ENCODE measurements around the gene H19. TPM values are rescaled to one million over a fixed set of nuclear protein-coding genes. Genes with fewer than 3 reads are reported as not detected.

H19 gene
- total RNA-seq, 2 experiments from 2014 or later, result not detected

DNA sequence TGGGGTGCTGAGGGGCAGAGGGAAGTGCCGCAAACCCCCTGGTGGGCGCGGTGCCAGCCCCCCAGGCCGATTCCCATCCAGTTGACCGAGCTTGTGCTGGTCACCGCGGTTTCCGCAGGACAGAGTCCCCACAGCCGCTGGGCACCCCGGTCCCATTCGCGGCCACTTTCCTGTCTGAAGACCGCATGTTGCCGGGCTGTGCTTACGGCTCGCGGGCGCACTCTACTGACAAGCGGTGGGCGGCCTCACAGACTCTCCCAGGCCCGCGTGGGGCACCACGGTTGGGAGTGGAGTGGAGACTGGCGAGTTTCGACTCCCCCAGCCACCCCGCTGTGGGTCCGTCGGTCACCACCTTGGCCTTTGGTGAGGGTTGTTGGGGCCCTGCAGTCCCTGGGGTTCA is 648 bp upstream of the H19 start:
- Mint-ChIP-seq H3K36me3 (no peaks in the 10 kb centered on the region), H3K9me3 (no peaks in the 10 kb centered on the region), H3K27ac (no peak overlapping the region), H3K27me3 (no peaks in the 10 kb centered on the region), H3K4me3 (no peak overlapping the region), H3K4me1 (no peaks in the 10 kb centered on the region)
- no peak for DNase-seq
- POLR2A ChIA-PET, result no interaction called here
- no peak for ATAC-seq (ENCODE audit: low read depth)

DNA sequence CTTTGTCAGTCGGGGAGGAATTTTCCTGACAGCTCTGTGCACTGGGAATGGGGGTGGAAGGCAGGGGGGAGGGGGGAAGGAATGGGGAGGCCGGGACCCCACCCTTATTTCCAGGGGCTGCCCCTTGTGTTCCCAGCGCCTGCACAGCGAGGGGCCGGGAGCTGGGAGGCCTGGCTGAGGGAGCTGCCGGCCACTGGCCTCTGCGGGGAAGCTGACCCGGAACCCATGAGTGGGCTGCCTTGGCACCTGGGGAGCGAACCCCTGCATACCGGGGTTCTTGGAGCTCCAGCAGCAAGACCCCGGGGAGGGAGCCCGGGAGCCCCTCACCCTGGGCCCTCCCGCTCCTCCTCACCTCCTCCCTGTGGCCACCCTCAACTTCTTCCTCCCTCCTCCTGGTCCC is 3.5 kb downstream of the H19 start:
- H3K27me3 Mint-ChIP-seq, result no peaks in the 10 kb centered on the region
- ATAC-seq (ENCODE audit: low read depth) (no peak), DNase-seq (no peak)
- POLR2A ChIA-PET, result no interaction called here
- no peaks in the 10 kb centered on the region for H3K4me1 Mint-ChIP-seq
- no peaks in the 10 kb centered on the region for H3K36me3 Mint-ChIP-seq
- H3K9me3 Mint-ChIP-seq, result no peaks in the 10 kb centered on the region
- H3K4me3 Mint-ChIP-seq, result no peak overlapping the region
- no peak overlapping the region for H3K27ac Mint-ChIP-seq

DNA sequence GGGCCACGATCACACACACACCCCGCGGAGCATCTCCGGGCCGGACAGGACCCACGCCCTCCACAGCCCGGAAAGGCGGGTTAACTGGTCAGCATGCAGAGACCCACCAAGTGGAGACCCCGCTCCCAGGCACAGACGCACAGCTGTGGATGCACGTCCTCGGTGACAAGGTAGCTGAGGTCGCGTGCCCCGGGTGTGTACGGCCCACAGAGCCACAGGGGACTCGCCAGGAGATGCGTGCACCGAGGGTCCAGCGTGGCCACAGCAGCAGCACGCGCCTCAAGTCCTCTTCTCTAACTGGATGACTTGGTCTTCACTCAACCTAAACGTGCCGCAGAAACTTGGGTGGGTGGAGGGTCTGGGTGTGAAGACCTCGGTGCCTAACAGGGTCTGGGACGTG is 5.5 kb downstream of the H19 start:
- DNase-seq (no peak), ATAC-seq (ENCODE audit: low read depth) (no peak)
- no peak overlapping the region for H3K4me3 Mint-ChIP-seq
- H3K9me3 Mint-ChIP-seq, result no peaks in the 10 kb centered on the region
- no peaks in the 10 kb centered on the region for H3K4me1 Mint-ChIP-seq
- no peak overlapping the region for H3K27ac Mint-ChIP-seq
- no peaks in the 10 kb centered on the region for H3K27me3 Mint-ChIP-seq
- POLR2A ChIA-PET, result no interaction called here
- no peaks in the 10 kb centered on the region for H3K36me3 Mint-ChIP-seq

DNA sequence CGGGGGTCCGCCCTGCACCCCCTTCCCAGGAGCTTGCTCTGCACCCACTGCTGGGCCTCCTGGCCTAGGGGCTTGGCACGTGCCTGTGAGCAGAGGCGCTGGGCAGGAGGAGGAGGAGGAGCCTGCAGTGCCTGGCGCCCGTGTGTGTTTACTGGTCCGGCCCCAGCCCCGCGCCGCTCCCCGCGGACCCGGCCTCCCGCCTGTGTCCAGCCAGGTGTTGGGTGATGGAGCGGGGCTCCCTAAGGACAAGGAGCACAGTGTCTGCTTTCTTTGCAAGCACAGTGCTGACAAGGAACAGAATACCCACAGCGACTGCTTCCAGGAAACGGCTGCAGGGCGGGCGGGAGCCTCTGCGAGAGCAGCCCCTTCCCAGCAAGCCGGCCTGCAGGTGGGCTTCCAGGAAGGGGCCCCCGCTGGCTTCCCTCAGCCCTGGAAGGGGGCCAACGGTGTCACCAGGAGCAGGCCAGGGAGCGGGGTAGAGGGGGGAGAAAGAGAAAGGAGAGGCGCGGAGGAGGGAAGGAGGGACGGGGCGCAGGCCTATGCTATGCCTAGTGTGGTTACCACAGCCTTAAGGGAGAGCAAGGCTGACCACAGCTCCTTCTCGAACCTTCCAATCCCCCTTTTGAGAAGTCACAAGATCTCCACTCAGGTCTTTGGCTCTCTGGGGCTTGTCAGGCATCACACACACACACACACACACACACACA is 6.6 kb downstream of the H19 start:
- peak; percentile 51 for ATAC-seq (ENCODE audit: low read depth)
- Mint-ChIP-seq H3K9me3 (no peaks in the 10 kb centered on the region), H3K36me3 (no peaks in the 10 kb centered on the region), H3K4me1 (no peaks in the 10 kb centered on the region), H3K4me3 (no peak overlapping the region), H3K27ac (no peak overlapping the region), H3K27me3 (no peaks in the 10 kb centered on the region)
- no peak for DNase-seq
- POLR2A ChIA-PET, result no interaction called here

DNA sequence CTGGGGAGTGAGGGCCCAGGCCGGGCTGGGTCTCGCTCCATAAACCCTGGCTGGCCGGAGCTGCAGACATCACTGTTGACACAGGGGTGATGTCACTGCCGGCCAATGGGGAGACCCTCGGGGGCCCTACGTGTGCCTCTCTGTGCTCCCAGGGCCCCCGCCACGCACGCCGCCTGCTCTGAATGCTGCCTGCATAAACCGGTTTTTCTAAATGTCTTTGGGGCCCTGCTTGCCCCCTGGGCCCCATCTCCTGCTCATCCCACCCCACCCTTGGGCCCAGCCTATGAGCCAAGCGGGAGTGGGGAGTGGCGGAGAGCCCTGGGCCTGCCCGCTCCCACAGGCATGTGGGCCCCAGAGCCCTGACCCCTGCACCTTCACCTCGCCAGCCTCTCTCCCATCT is 7.7 kb downstream of the H19 start:
- POLR2A ChIA-PET, result no interaction called here
- no peaks in the 10 kb centered on the region for H3K9me3 Mint-ChIP-seq
- H3K36me3 Mint-ChIP-seq, result no peaks in the 10 kb centered on the region
- no peak overlapping the region for H3K27ac Mint-ChIP-seq
- no peaks in the 10 kb centered on the region for H3K27me3 Mint-ChIP-seq
- ATAC-seq (ENCODE audit: low read depth) (no peak), DNase-seq (no peak)
- H3K4me3 Mint-ChIP-seq, result no peak overlapping the region
- no peaks in the 10 kb centered on the region for H3K4me1 Mint-ChIP-seq

DNA sequence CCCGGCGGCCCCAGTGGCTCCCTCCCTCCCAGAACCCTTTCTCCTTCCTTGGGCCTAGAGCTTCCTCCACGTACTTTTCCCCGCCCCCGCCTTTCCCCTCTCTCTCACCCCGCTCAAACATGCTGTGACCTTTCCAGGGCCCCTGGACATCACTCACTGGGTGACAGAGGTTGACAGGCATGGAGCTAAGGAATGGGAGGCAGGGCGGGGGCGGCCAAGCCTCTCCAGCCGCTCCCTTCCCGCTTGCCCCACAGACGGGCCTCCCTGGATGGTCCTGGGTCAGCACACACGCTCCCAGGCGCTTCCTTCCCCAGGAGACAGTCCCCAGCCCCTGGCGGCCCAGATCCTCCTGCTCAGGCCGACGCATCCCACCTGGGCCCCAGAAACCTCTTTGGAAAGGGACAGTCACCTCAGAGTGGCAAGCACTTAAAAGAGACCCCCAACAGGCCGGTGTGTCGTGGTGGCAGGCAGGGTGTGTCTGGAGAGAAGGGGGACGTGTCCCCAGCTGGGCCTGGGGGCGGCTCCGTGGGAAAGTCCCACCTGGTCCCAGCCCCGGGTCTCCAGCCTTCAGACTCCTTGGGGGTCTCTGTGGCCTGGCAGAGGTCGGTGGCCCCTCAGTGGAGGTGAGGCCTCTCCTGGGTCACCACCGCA is 8.8 kb downstream of the H19 start:
- ATAC-seq (ENCODE audit: low read depth) (no peak), DNase-seq (peak; percentile 4)
- no peak overlapping the region for H3K4me3 Mint-ChIP-seq
- POLR2A ChIA-PET, result interaction anchor here (0.6 kb wide), 1 partner anchor 97 kb away, joined by 7 read pairs; no protein-coding TSS in a partner anchor
- H3K36me3 Mint-ChIP-seq, result no peaks in the 10 kb centered on the region
- no peaks in the 10 kb centered on the region for H3K9me3 Mint-ChIP-seq
- no peaks in the 10 kb centered on the region for H3K4me1 Mint-ChIP-seq
- H3K27me3 Mint-ChIP-seq, result no peaks in the 10 kb centered on the region
- H3K27ac Mint-ChIP-seq, result no peak overlapping the region

DNA sequence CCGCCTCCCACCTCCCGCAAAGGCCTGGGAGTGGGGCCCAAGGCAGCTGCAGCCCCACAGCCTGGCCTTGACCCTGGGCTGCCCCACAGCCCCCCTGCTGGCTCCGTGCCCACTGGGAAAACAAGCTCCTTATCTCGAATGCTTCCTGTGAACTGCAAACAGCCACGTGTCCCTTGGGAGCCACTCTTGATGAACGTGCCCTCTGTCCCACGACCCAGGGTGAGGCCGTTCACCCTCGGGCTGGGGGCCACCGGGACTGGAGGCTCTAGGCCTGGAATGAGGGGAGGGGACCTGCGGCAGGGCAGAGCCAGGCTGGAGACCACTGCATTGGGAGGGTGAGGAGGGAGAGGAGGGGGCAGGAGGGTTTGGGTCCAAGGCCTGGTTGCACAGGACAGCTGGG is 9.5 kb downstream of the H19 start:
- Mint-ChIP-seq H3K27me3 (no peaks in the 10 kb centered on the region), H3K9me3 (no peaks in the 10 kb centered on the region), H3K4me3 (no peak overlapping the region), H3K27ac (no peak overlapping the region), H3K4me1 (no peaks in the 10 kb centered on the region), H3K36me3 (no peaks in the 10 kb centered on the region)
- POLR2A ChIA-PET, result interaction anchor here (0.6 kb wide), 1 partner anchor 96 kb away, joined by 7 read pairs; no protein-coding TSS in a partner anchor
- DNase-seq, result no peak
- no peak for ATAC-seq (ENCODE audit: low read depth)

DNA sequence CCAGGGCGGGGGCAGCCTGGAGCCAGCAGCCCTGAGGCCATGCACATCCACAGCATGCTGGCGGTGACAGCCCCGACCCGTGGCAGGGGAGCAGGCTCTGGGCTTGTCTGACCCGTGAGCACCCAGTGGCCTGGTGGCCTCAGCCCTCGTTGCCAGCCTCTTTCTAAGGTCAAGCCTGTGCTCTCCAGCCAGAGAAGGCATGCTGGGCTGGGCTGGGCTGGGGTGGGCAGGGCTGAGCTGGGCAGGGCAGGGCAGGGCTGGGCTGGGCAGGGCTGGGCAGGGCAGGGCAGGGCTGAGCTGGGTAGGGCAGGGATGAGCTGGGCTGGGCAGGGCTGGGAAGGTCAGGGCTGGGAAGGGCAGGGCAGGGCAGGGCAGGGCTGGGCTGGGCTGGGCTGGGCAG is 10.6 kb downstream of the H19 start:
- no peak overlapping the region for H3K27ac Mint-ChIP-seq
- no peak overlapping the region for H3K4me3 Mint-ChIP-seq
- ATAC-seq (ENCODE audit: low read depth), result no peak
- no peaks in the 10 kb centered on the region for H3K36me3 Mint-ChIP-seq
- no peak for DNase-seq
- no peaks in the 10 kb centered on the region for H3K9me3 Mint-ChIP-seq
- POLR2A ChIA-PET, result no interaction called here
- H3K4me1 Mint-ChIP-seq, result no peaks in the 10 kb centered on the region
- H3K27me3 Mint-ChIP-seq, result no peaks in the 10 kb centered on the region

DNA sequence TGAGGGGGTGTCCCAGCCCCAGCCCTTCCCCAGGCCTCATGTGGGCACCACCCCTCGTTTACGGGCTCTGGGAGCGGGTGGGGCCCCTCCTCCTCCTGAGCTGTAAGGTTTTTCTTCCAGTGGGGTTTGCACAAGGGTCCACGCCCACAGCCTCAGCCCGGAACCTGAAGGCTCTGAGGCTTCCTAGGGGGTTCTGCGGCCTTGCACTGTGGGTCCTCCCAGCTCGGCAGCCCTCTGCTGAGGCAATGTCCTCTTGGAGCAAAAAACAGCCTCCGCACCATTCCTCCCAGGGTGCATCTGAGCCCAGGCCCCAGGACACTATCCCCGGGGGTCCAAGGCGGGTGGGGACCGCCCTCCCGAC is 14.1 kb downstream of the H19 start:
- no peak for ATAC-seq (ENCODE audit: low read depth)

DNA sequence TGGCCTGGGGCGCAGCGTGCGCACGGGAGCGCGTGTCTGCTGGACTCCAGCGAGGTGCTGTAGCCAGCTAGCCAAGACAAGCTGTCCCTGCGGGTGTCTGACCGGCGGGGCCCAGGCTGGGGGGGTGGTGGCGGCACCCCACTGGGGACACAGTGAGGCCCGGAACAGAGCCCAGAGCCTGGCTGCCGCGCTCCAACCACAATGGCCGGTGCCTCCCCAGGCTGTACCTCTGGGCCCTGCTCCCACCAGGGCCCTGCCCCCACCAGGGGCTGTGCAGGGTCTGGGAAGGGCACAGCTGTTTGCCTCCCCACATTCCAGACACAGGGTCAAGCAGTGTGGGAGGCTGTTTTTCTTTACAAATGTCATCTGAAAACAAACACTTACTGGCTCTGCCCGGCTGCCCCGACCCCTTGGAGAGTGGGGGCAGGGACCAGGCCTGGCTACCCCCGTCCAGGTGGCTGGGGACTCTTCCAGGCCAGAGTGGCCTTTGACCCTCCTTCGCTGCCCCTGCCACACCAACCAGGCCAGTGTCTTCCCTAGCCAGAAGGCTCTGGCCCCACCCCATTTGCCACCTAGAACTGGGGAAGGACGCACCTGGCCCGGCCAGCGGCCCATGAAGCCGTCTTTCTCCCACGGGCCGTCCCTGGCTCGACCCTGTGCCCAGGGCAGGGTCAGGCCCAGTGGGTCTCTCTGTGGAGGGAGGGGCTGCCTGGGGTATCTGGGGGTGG is 14.6 kb downstream of the H19 start:
- POLR2A ChIA-PET, result interaction anchor here (0.5 kb wide), 1 partner anchor 942 kb away, joined by 3 read pairs; no protein-coding TSS in a partner anchor
- H3K9me3 Mint-ChIP-seq, result no peaks in the 10 kb centered on the region
- ATAC-seq (ENCODE audit: low read depth) (no peak), DNase-seq (no peak)
- H3K4me1 Mint-ChIP-seq, result no peaks in the 10 kb centered on the region
- no peak overlapping the region for H3K27ac Mint-ChIP-seq
- H3K36me3 Mint-ChIP-seq, result no peaks in the 10 kb centered on the region
- no peaks in the 10 kb centered on the region for H3K27me3 Mint-ChIP-seq
- H3K4me3 Mint-ChIP-seq, result no peak overlapping the region

More for the DNA sequence above, 14.1 kb downstream of the H19 start:
- no peak overlapping the region for H3K27ac Mint-ChIP-seq
- H3K4me3 Mint-ChIP-seq, result no peak overlapping the region
- no peaks in the 10 kb centered on the region for H3K27me3 Mint-ChIP-seq
- no peaks in the 10 kb centered on the region for H3K36me3 Mint-ChIP-seq
- H3K9me3 Mint-ChIP-seq, result no peaks in the 10 kb centered on the region
- peak; percentile 4 for DNase-seq
- H3K4me1 Mint-ChIP-seq, result no peaks in the 10 kb centered on the region
- POLR2A ChIA-PET, result interaction anchor here (0.5 kb wide), 1 partner anchor 942 kb away, joined by 3 read pairs; no protein-coding TSS in a partner anchor

DNA sequence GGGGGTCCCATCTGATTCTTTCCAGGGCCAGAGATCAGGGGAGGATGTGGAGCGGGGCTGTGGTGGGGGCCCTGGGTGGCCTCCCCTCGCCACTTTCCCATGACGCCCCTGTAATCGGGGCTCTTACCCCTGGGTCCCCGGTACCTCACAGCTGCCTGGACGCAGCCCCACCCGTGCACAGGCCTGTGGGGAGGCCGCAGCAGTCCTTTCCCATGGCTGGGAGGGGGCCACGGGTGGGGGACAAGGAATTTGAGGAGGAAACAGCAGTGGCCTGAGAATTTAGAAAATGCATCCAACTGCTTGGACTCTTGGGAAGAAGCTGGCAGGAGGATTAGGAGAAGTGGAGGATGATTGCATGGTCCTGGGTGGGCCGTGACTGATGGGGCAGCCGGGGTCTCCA is 18.0 kb downstream of the H19 start:
- Mint-ChIP-seq H3K27ac (no peak overlapping the region), H3K4me1 (no peaks in the 10 kb centered on the region), H3K36me3 (no peaks in the 10 kb centered on the region), H3K27me3 (no peaks in the 10 kb centered on the region), H3K4me3 (no peak overlapping the region), H3K9me3 (no peaks in the 10 kb centered on the region)
- POLR2A ChIA-PET, result no interaction called here
- DNase-seq, result no peak
- no peak for ATAC-seq (ENCODE audit: low read depth)

DNA sequence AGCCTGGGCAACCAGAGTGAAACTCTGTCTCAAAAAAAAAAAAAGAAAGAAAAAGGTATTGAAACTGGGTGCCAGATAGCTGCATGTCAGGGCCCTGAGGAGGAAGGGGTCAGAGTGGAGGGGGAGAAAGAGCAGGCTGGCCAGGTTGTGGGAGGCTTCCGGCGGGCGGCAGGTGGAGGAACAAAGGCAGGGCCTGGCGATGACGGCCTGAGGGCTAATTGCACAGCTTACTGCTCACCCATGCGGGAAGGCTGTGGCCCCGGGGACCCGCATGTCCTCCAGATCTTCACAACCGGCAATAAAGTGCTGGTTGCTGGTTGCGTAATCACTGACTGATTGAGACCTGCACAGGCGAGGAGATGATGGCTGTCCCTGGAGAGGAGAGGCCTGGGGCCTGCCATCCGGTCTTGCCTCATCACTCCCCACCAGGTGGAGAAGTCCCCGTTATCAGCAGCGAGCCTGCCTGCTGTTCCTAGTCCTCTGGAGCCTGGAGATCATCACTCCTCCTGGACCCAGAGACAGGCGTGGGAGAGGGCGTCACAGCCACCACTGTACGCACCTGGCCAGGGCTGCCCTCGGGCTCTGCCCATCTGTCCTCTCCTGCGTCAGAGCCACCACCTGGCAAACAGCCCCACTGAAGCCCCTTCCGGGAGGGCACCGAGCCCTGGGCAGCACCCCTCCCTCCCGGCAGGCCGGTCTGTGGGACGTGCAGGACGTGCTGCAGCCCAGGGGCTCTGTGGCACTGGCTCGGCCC is 18.7 kb downstream of the H19 start:
- Mint-ChIP-seq H3K4me3 (no peak overlapping the region), H3K27me3 (no peaks in the 10 kb centered on the region), H3K9me3 (no peaks in the 10 kb centered on the region), H3K4me1 (no peaks in the 10 kb centered on the region), H3K36me3 (no peaks in the 10 kb centered on the region), H3K27ac (no peak overlapping the region)
- ATAC-seq (ENCODE audit: low read depth), result no peak
- peak; percentile 2 for DNase-seq
- POLR2A ChIA-PET, result interaction anchor here (0.6 kb wide), 1 partner anchor 1026 kb away, joined by 5 read pairs; no protein-coding TSS in a partner anchor

DNA sequence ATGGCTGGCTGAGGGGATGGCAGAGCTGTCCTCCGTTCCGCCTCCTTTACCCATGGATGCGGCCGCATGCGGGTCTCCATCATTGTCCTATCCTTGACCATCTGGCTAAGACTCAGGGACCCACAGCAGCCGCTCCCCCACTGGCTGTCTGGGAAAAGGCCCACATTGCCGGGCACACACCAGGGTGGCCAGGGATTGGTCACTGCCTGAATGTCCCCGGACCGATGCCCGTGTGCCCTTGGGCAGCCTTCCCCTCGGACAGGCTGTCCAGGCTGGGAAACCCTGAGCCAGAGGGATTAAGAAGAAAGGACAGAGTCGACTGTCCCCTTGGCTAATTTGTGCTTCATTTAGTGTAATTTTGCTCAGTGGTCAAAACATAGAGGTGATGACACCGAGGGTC is 22.5 kb downstream of the H19 start:
- Mint-ChIP-seq H3K4me1 (no peaks in the 10 kb centered on the region), H3K4me3 (no peak overlapping the region), H3K36me3 (no peaks in the 10 kb centered on the region), H3K9me3 (no peaks in the 10 kb centered on the region), H3K27ac (no peak overlapping the region), H3K27me3 (no peaks in the 10 kb centered on the region)
- DNase-seq (no peak), ATAC-seq (ENCODE audit: low read depth) (no peak)
- POLR2A ChIA-PET, result no interaction called here
